ENCODE measurements around the gene PTGES3.
A peak's percentile ranks its signal among the peaks of the same experiment; 100 is the strongest.
"Not testable (repeated sequence)": the region's sequence is repeated elsewhere in the genome, so short reads cannot be mapped to it uniquely, and the experiment has no call there.

PTGES3 gene

GRCh38 chr12:56688129-56688845 is at the start of gene PTGES3:
PTGES3 (minus strand) TSS chr12:56688284; CDS start chr12:56687999, 285 bp downstream.
- peak; percentile 89 for DNase-seq (ENCODE audit: low spot score)

- DNase-seq (ENCODE audit: low spot score) = no peak
Observed at GRCh38 chr12:56728139-56728861, 40.2 kb upstream of the PTGES3 start.

- DNase-seq (ENCODE audit: low spot score) = not testable (repeated sequence)
Observed at GRCh38 chr12:56726196-56726675, 38.2 kb upstream of the PTGES3 start.

- no peak for DNase-seq (ENCODE audit: low spot score)
Observed at GRCh38 chr12:56725723-56726102, 37.6 kb upstream of the PTGES3 start.

- peak; percentile 92 for DNase-seq (ENCODE audit: low spot score)
Observed at GRCh38 chr12:56724972-56725722, 37.1 kb upstream of the PTGES3 start, which contains the start of gene NACA. NACA (minus strand) TSS chr12:56725299; CDS start chr12:56724521, 778 bp downstream.

- DNase-seq (ENCODE audit: low spot score) = no peak
Observed at GRCh38 chr12:56724701-56724971, 36.6 kb upstream of the PTGES3 start.

- DNase-seq (ENCODE audit: low spot score) = no peak
Observed at GRCh38 chr12:56723889-56724700, 36.0 kb upstream of the PTGES3 start.

- DNase-seq (ENCODE audit: low spot score) = no peak
Observed at GRCh38 chr12:56723352-56723751, 35.3 kb upstream of the PTGES3 start.

GRCh38 chr12:56722832-56723231 is 34.7 kb upstream of the PTGES3 start:
- DNase-seq (ENCODE audit: low spot score) = no peak

GRCh38 chr12:56721721-56722120 is 33.6 kb upstream of the PTGES3 start:
- no peak for DNase-seq (ENCODE audit: low spot score)

GRCh38 chr12:56721216-56721615 is 33.1 kb upstream of the PTGES3 start:
- no peak for DNase-seq (ENCODE audit: low spot score)

GRCh38 chr12:56720731-56721151 is 32.7 kb upstream of the PTGES3 start:
- DNase-seq (ENCODE audit: low spot score) = no peak

GRCh38 chr12:56719056-56719455 is 31.0 kb upstream of the PTGES3 start:
- no peak for DNase-seq (ENCODE audit: low spot score)

GRCh38 chr12:56718636-56719035 is 30.6 kb upstream of the PTGES3 start:
- DNase-seq (ENCODE audit: low spot score) = no peak

GRCh38 chr12:56718149-56718548 is 30.1 kb upstream of the PTGES3 start:
- no peak for DNase-seq (ENCODE audit: low spot score)

- no peak for DNase-seq (ENCODE audit: low spot score)
Observed at GRCh38 chr12:56716933-56717880, 29.1 kb upstream of the PTGES3 start.

GRCh38 chr12:56716458-56716857 is 28.4 kb upstream of the PTGES3 start:
- DNase-seq (ENCODE audit: low spot score) = no peak

- DNase-seq (ENCODE audit: low spot score) = no peak
Observed at GRCh38 chr12:56715798-56716197, 27.7 kb upstream of the PTGES3 start.

- DNase-seq (ENCODE audit: low spot score) = no peak
Observed at GRCh38 chr12:56714431-56714929, 26.4 kb upstream of the PTGES3 start.

- no peak for DNase-seq (ENCODE audit: low spot score)
Observed at GRCh38 chr12:56713345-56713744, 25.3 kb upstream of the PTGES3 start.

Data from HuH-7.5 (cell line).